Measurements from ENCODE around the gene TLE6.
"Not testable (repeated sequence)": the region's sequence is repeated elsewhere in the genome, so short reads cannot be mapped to it uniquely, and the experiment has no call there.

The TLE6 gene

GRCh38 chr19:2974342-2975041 is 2.9 kb upstream of the TLE6 start:
- DNase-seq = no peak

- no peak for DNase-seq
Measured at GRCh38 chr19:2976609-2977000, 759 bp upstream of the TLE6 start.

GRCh38 chr19:2977746-2978138 is 378 bp downstream of the TLE6 start:
- DNase-seq = no peak

GRCh38 chr19:2978166-2978767 is 903 bp downstream of the TLE6 start:
- DNase-seq = no peak

GRCh38 chr19:2978772-2979171 is 1.4 kb downstream of the TLE6 start:
- no peak for DNase-seq

- DNase-seq = no peak
Measured at GRCh38 chr19:2981898-2982297, 4.5 kb downstream of the TLE6 start.

GRCh38 chr19:2982561-2982960 is 5.2 kb downstream of the TLE6 start:
- no peak for DNase-seq

GRCh38 chr19:2982983-2983350 is 5.6 kb downstream of the TLE6 start:
- DNase-seq = no peak

- no peak for DNase-seq
Measured at GRCh38 chr19:2983351-2984214, 6.2 kb downstream of the TLE6 start.

- no peak for DNase-seq
Measured at GRCh38 chr19:2984215-2984528, 6.8 kb downstream of the TLE6 start.

- no peak for DNase-seq
Measured at GRCh38 chr19:2986951-2987524, 9.7 kb downstream of the TLE6 start.

- no peak for DNase-seq
Measured at GRCh38 chr19:2987797-2988196, 10.4 kb downstream of the TLE6 start.

- DNase-seq = no peak
Measured at GRCh38 chr19:2988568-2988967, 11.2 kb downstream of the TLE6 start.

GRCh38 chr19:2989236-2989946 is 12.0 kb downstream of the TLE6 start:
- DNase-seq = no peak

- not testable (repeated sequence) for DNase-seq
Measured at GRCh38 chr19:2992333-2992732, 15.0 kb downstream of the TLE6 start.

GRCh38 chr19:2992958-2993357 is 15.6 kb downstream of the TLE6 start:
- no peak for DNase-seq

- no peak for DNase-seq
Measured at GRCh38 chr19:2993579-2993978, 16.2 kb downstream of the TLE6 start.

- no peak for DNase-seq
Measured at GRCh38 chr19:2994588-2995131, 17.3 kb downstream of the TLE6 start.

- no peak for DNase-seq
Measured at GRCh38 chr19:2997720-2998119, 20.4 kb downstream of the TLE6 start.

GRCh38 chr19:2998642-2999041 is 21.3 kb downstream of the TLE6 start:
- DNase-seq = no peak

GRCh38 chr19:3001235-3001800 is 24.0 kb downstream of the TLE6 start:
- no peak for DNase-seq

GRCh38 chr19:3003046-3003445 is 25.7 kb downstream of the TLE6 start:
- no peak for DNase-seq

GRCh38 chr19:3004522-3004921 is 27.2 kb downstream of the TLE6 start:
- no peak for DNase-seq
